ENCODE data around the gene UNC13C.

The UNC13C gene

GRCh38 chr15:54681584-54681983 lies 703.3 kb downstream of the UNC13C start:
- Histone ChIP-seq H3K27me3 (ENCODE audit: insufficient read depth, poor library complexity, severe bottlenecking) (no peaks in the 10 kb centered on the region), H3K27ac (replicated peaks) (peak overlapping the region; percentile 64), H3K4me3 (replicated peaks; ENCODE audit: insufficient read depth, low read length) (no peak overlapping the region)
- DNase-seq (ENCODE audit: low read depth in 1 of 2, low spot score in 1 of 2), result peak; percentile 23 to 44
- TF ChIP-seq CTCF (IDR thresholded peaks at IDR 0.05; ENCODE audit: insufficient read depth, low read length), result no peak
- peak; percentile 95 for TF ChIP-seq SPI1 (IDR thresholded peaks at IDR 0.05; ENCODE audit: borderline replicate concordance, low read depth)
- no peak for TF ChIP-seq POLR2AphosphoS5 (IDR thresholded peaks at IDR 0.05; ENCODE audit: low read depth)
